ENCODE data around the gene ARFGEF3. TPM values are rescaled to one million over a fixed set of nuclear protein-coding genes. Genes with fewer than 3 reads are reported as not detected.

Gene ARFGEF3
- total RNA-seq, 4 donors from 2014 or later = 2.8 to 11.8 (median 7.8) TPM

DNA sequence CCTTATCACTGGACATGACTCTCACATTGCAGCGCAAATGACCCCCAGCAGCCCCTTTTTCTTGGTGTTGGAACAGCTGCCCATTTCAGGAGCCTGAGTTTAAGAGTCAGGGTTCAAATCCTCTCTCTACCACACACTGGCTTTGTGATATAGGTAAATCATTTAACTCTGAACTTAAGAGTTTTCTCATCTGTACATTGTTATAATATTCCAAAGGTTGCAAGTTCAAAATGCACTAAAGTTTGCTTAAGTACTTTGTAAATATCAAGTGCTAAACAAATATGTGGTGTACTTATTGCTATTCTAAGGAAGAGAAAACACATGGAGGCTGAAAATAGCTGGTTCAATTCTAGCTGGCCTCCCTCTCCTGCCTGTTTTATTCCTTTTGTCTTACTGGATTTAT lies 95.9 kb downstream of the ARFGEF3 start:
- DNase-seq (ENCODE audit: low spot score in 2 of 2) = no peak
- H3K4me3 ChIP-seq (ENCODE audit: low read depth, poor library complexity, severe bottlenecking) = no peak overlapping the region
- TF ChIP-seq, protein P1, sequence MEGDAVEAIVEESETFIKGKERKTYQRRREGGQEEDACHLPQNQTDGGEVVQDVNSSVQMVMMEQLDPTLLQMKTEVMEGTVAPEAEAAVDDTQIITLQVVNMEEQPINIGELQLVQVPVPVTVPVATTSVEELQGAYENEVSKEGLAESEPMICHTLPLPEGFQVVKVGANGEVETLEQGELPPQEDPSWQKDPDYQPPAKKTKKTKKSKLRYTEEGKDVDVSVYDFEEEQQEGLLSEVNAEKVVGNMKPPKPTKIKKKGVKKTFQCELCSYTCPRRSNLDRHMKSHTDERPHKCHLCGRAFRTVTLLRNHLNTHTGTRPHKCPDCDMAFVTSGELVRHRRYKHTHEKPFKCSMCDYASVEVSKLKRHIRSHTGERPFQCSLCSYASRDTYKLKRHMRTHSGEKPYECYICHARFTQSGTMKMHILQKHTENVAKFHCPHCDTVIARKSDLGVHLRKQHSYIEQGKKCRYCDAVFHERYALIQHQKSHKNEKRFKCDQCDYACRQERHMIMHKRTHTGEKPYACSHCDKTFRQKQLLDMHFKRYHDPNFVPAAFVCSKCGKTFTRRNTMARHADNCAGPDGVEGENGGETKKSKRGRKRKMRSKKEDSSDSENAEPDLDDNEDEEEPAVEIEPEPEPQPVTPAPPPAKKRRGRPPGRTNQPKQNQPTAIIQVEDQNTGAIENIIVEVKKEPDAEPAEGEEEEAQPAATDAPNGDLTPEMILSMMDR (IDR thresholded peaks at IDR 0.05) = no peak
- no peak for TF ChIP-seq POLR2A (IDR thresholded peaks at IDR 0.05)
- 90 to 96% methylated on average over 1 of the region's 1 CpG for WGBS, 2 donors
- intact Hi-C loops (cut with DNase I; ENCODE audit: low total_unique reads) = no loop called here

DNA sequence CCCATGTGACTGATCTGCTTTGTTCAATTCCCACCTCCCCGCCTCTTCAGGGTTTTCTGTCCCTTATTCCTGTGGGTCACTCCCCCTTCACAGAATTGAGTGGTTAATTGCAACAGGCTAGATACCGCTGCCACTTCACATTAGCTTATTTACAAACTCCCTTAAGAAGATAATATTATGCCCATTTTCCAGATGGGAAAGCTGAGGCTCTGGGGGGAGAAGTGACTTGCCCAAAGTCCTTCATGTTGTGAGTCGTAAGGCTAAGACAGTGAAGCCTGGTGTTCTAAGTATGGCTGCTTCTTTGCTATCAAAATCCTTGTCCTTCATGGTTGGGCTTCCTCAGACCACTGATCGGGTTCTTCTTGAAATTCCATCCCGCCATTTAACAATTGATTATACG lies 96.5 kb downstream of the ARFGEF3 start:
- DNase-seq (ENCODE audit: low spot score in 2 of 2) = no peak
- WGBS, 2 donors = 94 to 98% methylated on average over 6 of the region's 6 CpGs
- TF ChIP-seq POLR2A (IDR thresholded peaks at IDR 0.05) = no peak
- TF ChIP-seq, protein P1 (IDR thresholded peaks at IDR 0.05) = no peak
- no peak overlapping the region for H3K4me3 ChIP-seq (ENCODE audit: low read depth, poor library complexity, severe bottlenecking)
- intact Hi-C loops (cut with DNase I; ENCODE audit: low total_unique reads) = no loop called here

DNA sequence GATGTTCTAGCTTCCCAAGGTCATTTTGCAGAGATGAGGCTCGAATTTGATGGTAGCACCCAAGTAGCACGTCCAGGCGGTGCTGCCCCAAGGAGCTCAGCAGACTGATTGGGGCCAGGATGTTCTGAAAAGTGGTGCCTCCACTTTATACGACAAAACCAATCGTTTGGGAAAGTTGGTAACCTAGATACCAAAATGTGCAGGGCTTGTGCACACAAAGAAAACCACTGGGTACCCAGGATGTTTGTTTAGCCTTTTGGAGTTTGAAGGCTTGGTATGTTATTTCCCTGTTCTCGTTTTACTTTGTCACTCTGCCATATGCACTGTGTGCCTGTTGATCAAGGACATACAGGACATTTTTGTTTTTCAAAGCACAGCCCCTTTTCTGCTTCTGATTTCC lies 97.3 kb downstream of the ARFGEF3 start:
- 74 to 82% methylated on average over 6 of the region's 6 CpGs for WGBS, 2 donors
- no peak overlapping the region for H3K4me3 ChIP-seq (ENCODE audit: low read depth, poor library complexity, severe bottlenecking)
- no peak for DNase-seq (ENCODE audit: low spot score in 2 of 2)
- no peak for TF ChIP-seq POLR2A (IDR thresholded peaks at IDR 0.05)
- TF ChIP-seq, protein P1 (IDR thresholded peaks at IDR 0.05) = no peak
- intact Hi-C loops (cut with DNase I; ENCODE audit: low total_unique reads) = no loop called here

- TF ChIP-seq, protein P1 (IDR thresholded peaks at IDR 0.05) = no peak
- no peak for TF ChIP-seq POLR2A (IDR thresholded peaks at IDR 0.05)
Measured at GRCh38 chr6:138261116-138261780, 99.5 kb downstream of the ARFGEF3 start.

DNA sequence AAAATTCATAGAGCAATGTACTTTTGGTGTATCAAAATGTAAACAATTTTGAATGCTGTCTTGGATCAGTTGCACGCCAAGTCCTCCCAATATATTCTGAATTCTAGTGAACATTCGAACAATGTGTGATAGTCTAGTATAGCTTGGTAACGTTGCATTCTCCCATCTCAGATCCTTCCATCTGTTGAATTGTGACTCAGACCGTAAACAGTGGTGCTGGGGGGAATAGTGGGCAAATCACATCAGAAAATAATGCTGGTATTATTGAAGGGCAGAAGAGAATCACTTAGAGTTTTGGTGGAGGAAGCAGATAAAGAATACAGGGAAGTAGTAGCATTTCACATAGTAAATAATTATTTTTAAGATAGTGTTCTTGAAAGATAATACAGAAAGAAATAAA lies 102.2 kb downstream of the ARFGEF3 start:
- TF ChIP-seq POLR2A (IDR thresholded peaks at IDR 0.05) = no peak
- TF ChIP-seq, protein P1 (IDR thresholded peaks at IDR 0.05) = no peak
- H3K4me3 ChIP-seq (ENCODE audit: low read depth, poor library complexity, severe bottlenecking) = no peak overlapping the region
- DNase-seq (ENCODE audit: low spot score in 2 of 2) = no peak
- WGBS, 2 donors = 91 to 93% methylated on average over 4 of the region's 4 CpGs
- intact Hi-C loops (cut with DNase I; ENCODE audit: low total_unique reads) = no loop called here

More at GRCh38 chr6:138261116-138261780, 99.5 kb downstream of the ARFGEF3 start:
- WGBS, 2 donors = 54 to 58% methylated on average over 2 of the region's 2 CpGs
- intact Hi-C loops (cut with DNase I; ENCODE audit: low total_unique reads) = no loop called here
- DNase-seq (ENCODE audit: low spot score in 2 of 2) = no peak
- H3K4me3 ChIP-seq (ENCODE audit: low read depth, poor library complexity, severe bottlenecking) = no peak overlapping the region

DNA sequence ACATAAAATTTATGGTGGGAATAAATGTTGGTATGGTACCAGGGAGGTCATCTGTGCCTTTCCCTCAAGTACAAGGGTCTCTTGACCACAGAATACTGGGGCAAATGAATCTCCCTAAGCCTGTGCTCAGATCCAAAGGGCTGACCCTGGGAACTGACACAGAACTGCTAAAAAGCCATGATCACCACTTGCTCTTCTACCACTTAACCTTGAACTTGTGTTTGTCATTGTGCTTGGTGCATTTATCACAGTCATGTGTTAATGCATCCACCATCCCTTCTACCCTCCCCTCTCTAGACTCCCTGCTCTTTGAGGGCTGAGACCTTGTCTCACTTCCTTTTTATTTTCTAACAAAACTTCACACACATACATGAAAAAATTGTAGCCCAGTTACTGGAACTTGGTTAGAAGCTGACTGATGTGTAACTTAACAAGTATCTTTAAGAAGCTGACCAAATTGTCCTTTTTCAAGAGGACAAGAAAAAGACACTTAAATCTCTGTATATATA lies 102.7 kb downstream of the ARFGEF3 start:
- DNase-seq (ENCODE audit: low spot score in 2 of 2) = no peak
- no peak overlapping the region for H3K4me3 ChIP-seq (ENCODE audit: low read depth, poor library complexity, severe bottlenecking)
- intact Hi-C loops (cut with DNase I; ENCODE audit: low total_unique reads) = no loop called here
- TF ChIP-seq POLR2A (IDR thresholded peaks at IDR 0.05) = no peak
- TF ChIP-seq, protein P1 (IDR thresholded peaks at IDR 0.05) = no peak
